Endothelial cell of umbilical vein (primary cell): ENCODE results near the gene MS4A1.

Experiments used
- CTCF ChIP-seq, 2 donors: IDR thresholded peaks; 1 replicate in 1 of 2; 2 replicates in 1 of 2; pipeline ENCODE4 v1.5.1; 2011; ENCODE audit warnings: low read length in 2 of 2, mild to moderate bottlenecking in 2 of 2, moderate library complexity in 2 of 2, control low read depth in 1 of 2, inconsistent platforms in 1 of 2, low read depth in 1 of 2; ENCODE audit not compliant: insufficient read depth in 1 of 2; ENCODE audit errors: extremely low read depth in 1 of 2
- EZH2 ChIP-seq: IDR thresholded peaks from 2 replicates; pipeline ENCODE4 v1.6.1; 2012; ENCODE audit warnings: borderline replicate concordance, low read depth, mild to moderate bottlenecking, moderate library complexity, low read length, inconsistent platforms; ENCODE audit not compliant: severe bottlenecking
- POLR2A ChIP-seq: IDR thresholded peaks from 2 replicates; pipeline ENCODE4 v1.6.1; 2012; ENCODE audit warnings: low read depth, mild to moderate bottlenecking, control low read depth, low read length
- POLR2AphosphoS5 ChIP-seq: IDR thresholded peaks from 2 replicates; pipeline ENCODE4 v1.6.1; 2012; ENCODE audit warnings: low read depth, mild to moderate bottlenecking, control low read depth, low read length, moderate library complexity; ENCODE audit not compliant: insufficient read depth

GRCh38 chr11:60447070-60447469 is 8.6 kb upstream of the MS4A1 start:
- TF ChIP-seq CTCF (IDR thresholded peaks at IDR 0.05; ENCODE audit: extremely low read depth in 1 of 2, insufficient read depth in 1 of 2, low read depth in 1 of 2, low read length in 2 of 2) (no peak), EZH2 (no peak), POLR2AphosphoS5 (no peak), POLR2A (no peak)
